ENCODE data around the gene SMC1A. TPM values are rescaled to one million over a fixed set of nuclear protein-coding genes. Genes with fewer than 3 reads are reported as not detected.

Gene SMC1A
- total and polyA plus RNA-seq, 10 of the 15 experiments (the other 5 are each of a cell fraction or from before 2014, with no cell fraction given) = 25.6 to 158 (median 78.0) TPM

GRCh38 chrX:53441531-53442321 is 19.3 kb upstream of the SMC1A start (continued):
- TF ChIP-seq NR2F1 (conservative IDR thresholded peaks at IDR 0.05) (peak; percentile 59), POU2F2 (IDR thresholded peaks at IDR 0.05; ENCODE audit: borderline replicate concordance, low read depth, low read length) (no peak), STAT3 (IDR thresholded peaks at IDR 0.05; ENCODE audit: low read depth, low read length) (no peak)

GRCh38 chrX:53440621-53441517 is 18.4 kb upstream of the SMC1A start:
- Histone ChIP-seq H3K36me3 (ENCODE audit: control insufficient read depth in 2 of 2, insufficient read depth in 2 of 2, low read length in 1 of 2) (no peaks in the 10 kb centered on the region), H3K79me2 (ENCODE audit: control insufficient read depth, insufficient read depth, low read length) (no peaks in the 10 kb centered on the region), H4K20me1 (ENCODE audit: control insufficient read depth, insufficient read depth) (no peaks in the 10 kb centered on the region), H3K27me3 (replicated peaks in 1 of 2; ENCODE audit: control insufficient read depth in 2 of 2, insufficient read depth in 2 of 2, low read length in 1 of 2) (peaks cover 0 to 3% of the 10 kb centered on the region in 2 experiments; a peak in 1 of 4 replicates), H3K4me2 (ENCODE audit: control insufficient read depth, insufficient read depth) (peak overlapping the region; percentile 87), H3K4me3 (peak overlapping the region; percentile 65; the same call in 1 of the 2 replicates), H3K27ac (ENCODE audit: control insufficient read depth, insufficient read depth) (no peak overlapping the region), H2AFZ (ENCODE audit: control insufficient read depth, low read depth, low read length) (peak overlapping the region; percentile 87), H3K9ac (ENCODE audit: control insufficient read depth, insufficient read depth, low read length) (no peak overlapping the region), H3K9me3 (replicated peaks; ENCODE audit: control insufficient read depth, insufficient read depth, low read length) (no peaks in the 10 kb centered on the region), H3K4me1 (ENCODE audit: control insufficient read depth, insufficient read depth, low read length) (peaks cover 4% of the 10 kb centered on the region; the same call in 1 of the 2 replicates)
- RAD21 ChIA-PET (ENCODE audit: unreplicated experiment) = interaction anchor here (1.0 kb wide), 1 partner anchor 41 kb away, joined by 3 read pairs; no protein-coding TSS in a partner anchor
- DNase-seq (ENCODE audit: low read depth, low spot score) = no peak
- FAIRE-seq = no peak
- peak; percentile 8 for ATAC-seq
- in situ Hi-C loops (cut with MboI) = no loop called here
- no TSS peak for BruUV-seq (replicated peaks)
- CTCF ChIA-PET = interaction anchor here (0.8 to 1.2 kb wide), 2 partner anchors 123 to 130 kb away, joined by 3 read pairs; no protein-coding TSS in a partner anchor
- WGBS (ENCODE audit: insufficient coverage, insufficient replicate concordance, low lambda C conversion rate, missing lambda C conversion rate) = 36% methylated on average over 39 of the region's 39 CpGs
- POLR2A ChIA-PET = interaction anchor here (0.6 kb wide), 1 partner anchor 26 kb away, joined by 4 read pairs; no protein-coding TSS in a partner anchor
- SMC1A ChIA-PET (ENCODE audit: uncharacterized antibody, unreplicated experiment) = no interaction called here
- no peak for TF ChIP-seq DPF2 (IDR thresholded peaks at IDR 0.05)
- intact Hi-C loops (cut with micrococcal nuclease; ENCODE audit: unreplicated experiment) = no loop called here
